Mesendoderm (in vitro differentiated cells): ENCODE data around the gene ITGAV.

ENCODE experiments used
- DNase-seq: peaks from one replicate; pipeline ENCODE4 v3.0.0; 2013
- H2AK5ac ChIP-seq: 2 replicates; pipeline ENCODE4 v1.6.1; 2013; ENCODE audit warnings: low read length, inconsistent platforms
- H2BK120ac ChIP-seq: 2 replicates; pipeline ENCODE4 v1.6.1; 2013; ENCODE audit warnings: low read depth, mild to moderate bottlenecking, low read length, moderate library complexity, mixed read lengths
- H2BK15ac ChIP-seq: replicated peaks from 2 replicates; pipeline ENCODE4 v1.6.1; 2013; ENCODE audit warnings: low read depth, mild to moderate bottlenecking, moderate library complexity
- H2BK5ac ChIP-seq: 2 replicates; pipeline ENCODE4 v1.6.1; 2013; ENCODE audit warnings: low read length, inconsistent platforms
- H3K18ac ChIP-seq: 2 replicates; pipeline ENCODE4 v1.6.1; 2013; ENCODE audit warnings: mild to moderate bottlenecking, low read length, mixed read lengths
- H3K23ac ChIP-seq: one replicate; pipeline ENCODE4 v1.6.1; 2013; ENCODE audit warnings: low read length
- H3K27ac ChIP-seq: 2 replicates; pipeline ENCODE4 v1.5.1; 2013; ENCODE audit warnings: low read depth, mild to moderate bottlenecking, inconsistent platforms, low read length, moderate library complexity
- H3K27me3 ChIP-seq: 2 replicates; pipeline ENCODE4 v1.6.1; 2013; ENCODE audit warnings: low read length, control low read depth, mild to moderate bottlenecking, inconsistent platforms; ENCODE audit not compliant: insufficient read depth, poor library complexity
- H3K36me3 ChIP-seq: 2 replicates; pipeline ENCODE4 v1.6.1; 2013; ENCODE audit warnings: low read length, inconsistent platforms; ENCODE audit not compliant: control insufficient read depth, insufficient read depth
- H3K4ac ChIP-seq: one replicate; pipeline ENCODE4 v1.6.1; 2013; ENCODE audit warnings: low read depth, mild to moderate bottlenecking, low read length, moderate library complexity
- H3K4me1 ChIP-seq: 2 replicates; pipeline ENCODE4 v1.6.1; 2013; ENCODE audit warnings: low read depth, low read length, inconsistent platforms; ENCODE audit not compliant: control insufficient read depth
- H3K4me2 ChIP-seq: 2 replicates; pipeline ENCODE4 v1.6.1; 2013; ENCODE audit warnings: low read length
- H3K4me3 ChIP-seq: 2 replicates; pipeline ENCODE4 v1.5.1; 2013; ENCODE audit warnings: mild to moderate bottlenecking, low read length
- H3K56ac ChIP-seq: one replicate; pipeline ENCODE4 v1.6.1; 2013; ENCODE audit warnings: low read length
- H3K79me1 ChIP-seq: 2 replicates; pipeline ENCODE4 v1.6.1; 2013; ENCODE audit warnings: low read length, inconsistent platforms
- H3K79me2 ChIP-seq: 2 replicates; pipeline ENCODE4 v1.6.1; 2013; ENCODE audit warnings: mild to moderate bottlenecking, low read length; ENCODE audit not compliant: control insufficient read depth, insufficient read depth
- H3K9ac ChIP-seq: 2 replicates; pipeline ENCODE4 v1.6.1; 2013; ENCODE audit warnings: low read length, inconsistent platforms
- H4K5ac ChIP-seq: one replicate; pipeline ENCODE4 v1.6.1; 2013; ENCODE audit warnings: low read length
- H4K8ac ChIP-seq: one replicate; pipeline ENCODE4 v1.6.1; 2013; ENCODE audit warnings: low read depth, mild to moderate bottlenecking, control low read depth, low read length, moderate library complexity
- WGBS: extraction: QIAGEN DNeasy Blood & Tissue Kit; methylation state at CpG from one replicate; pipeline ENCODE4 v1.1.7; 2013; ENCODE audit warnings: low lambda C conversion rate, missing lambda C conversion rate; ENCODE audit not compliant: insufficient coverage; ENCODE audit errors: extremely low coverage; 5-methylcytosine and 5-hydroxymethylcytosine counted together

ITGAV gene

DNA sequence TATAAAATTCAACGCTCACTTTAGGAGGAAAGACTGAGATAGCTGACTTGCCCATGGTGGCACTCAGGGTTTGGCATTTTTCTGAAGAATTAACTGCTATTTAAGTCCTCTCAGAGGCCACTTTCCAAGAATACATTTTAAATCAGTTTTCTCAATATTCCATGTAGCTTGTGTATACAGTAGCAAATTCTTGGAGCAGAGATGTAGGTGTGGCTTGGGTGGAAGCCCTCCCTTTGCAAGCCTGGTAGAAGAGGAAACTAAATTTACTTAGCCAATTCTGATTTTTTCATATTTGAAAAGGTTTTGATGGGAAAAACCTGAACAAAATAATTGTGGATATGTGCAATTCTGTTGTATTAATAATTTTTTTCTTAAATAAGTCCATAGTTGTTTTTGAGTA, 14.0 kb upstream of the ITGAV start:
- H3K18ac ChIP-seq, result no peak overlapping the region
- no peaks in the 10 kb centered on the region for H3K79me2 ChIP-seq
- no peak for DNase-seq
- H3K36me3 ChIP-seq, result no peaks in the 10 kb centered on the region
- no peak overlapping the region for H3K56ac ChIP-seq
- no peak overlapping the region for H2BK5ac ChIP-seq
- no peak overlapping the region for H3K4ac ChIP-seq
- no peak overlapping the region for H3K23ac ChIP-seq
- H4K5ac ChIP-seq, result no peak overlapping the region
- H2BK15ac ChIP-seq, result no peak overlapping the region
- H3K4me2 ChIP-seq, result no peak overlapping the region
- no peaks in the 10 kb centered on the region for H3K27me3 ChIP-seq
- H3K9ac ChIP-seq, result no peak overlapping the region
- H3K4me3 ChIP-seq, result no peak overlapping the region
- H3K27ac ChIP-seq, result no peak overlapping the region
- H4K8ac ChIP-seq, result no peak overlapping the region
- 100% methylated on average over 1 of the region's 1 CpG for WGBS
- no peak overlapping the region for H2AK5ac ChIP-seq
- H2BK120ac ChIP-seq, result peak overlapping the region; percentile 82
- no peaks in the 10 kb centered on the region for H3K79me1 ChIP-seq
- H3K4me1 ChIP-seq, result no peaks in the 10 kb centered on the region

DNA sequence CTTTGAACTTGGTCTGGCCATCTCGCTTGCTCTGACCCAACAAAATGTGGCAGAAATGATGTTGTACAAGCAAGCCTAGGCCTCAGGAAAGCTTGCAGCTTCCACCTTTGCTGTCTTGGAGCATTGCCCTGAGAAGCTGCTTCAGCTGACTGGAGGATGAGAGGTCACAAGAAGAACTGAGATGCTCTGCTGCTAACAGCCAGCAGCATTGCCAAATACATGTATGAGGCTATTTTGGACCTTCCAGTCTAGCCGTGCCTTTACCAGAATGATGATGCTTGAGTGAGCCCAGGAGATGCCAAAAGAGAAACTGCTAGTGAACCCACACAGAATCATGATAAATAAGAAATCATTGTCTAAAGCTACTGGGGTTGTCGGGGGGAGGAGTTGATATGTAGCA, 13.2 kb upstream of the ITGAV start:
- H3K18ac ChIP-seq, result no peak overlapping the region
- no peak overlapping the region for H3K4me3 ChIP-seq
- H3K4ac ChIP-seq, result no peak overlapping the region
- no CpG with 5 or more reads among the region's 3 CpGs for WGBS
- no peak overlapping the region for H3K27ac ChIP-seq
- H2AK5ac ChIP-seq, result no peak overlapping the region
- H3K27me3 ChIP-seq, result no peaks in the 10 kb centered on the region
- H2BK120ac ChIP-seq, result no peak overlapping the region
- H3K23ac ChIP-seq, result no peak overlapping the region
- H4K5ac ChIP-seq, result no peak overlapping the region
- no peak overlapping the region for H2BK5ac ChIP-seq
- H3K9ac ChIP-seq, result no peak overlapping the region
- no peak overlapping the region for H2BK15ac ChIP-seq
- H3K4me2 ChIP-seq, result no peak overlapping the region
- no peaks in the 10 kb centered on the region for H3K36me3 ChIP-seq
- H3K4me1 ChIP-seq, result no peaks in the 10 kb centered on the region
- no peaks in the 10 kb centered on the region for H3K79me1 ChIP-seq
- no peak overlapping the region for H4K8ac ChIP-seq
- H3K56ac ChIP-seq, result no peak overlapping the region
- H3K79me2 ChIP-seq, result no peaks in the 10 kb centered on the region
- DNase-seq, result no peak

DNA sequence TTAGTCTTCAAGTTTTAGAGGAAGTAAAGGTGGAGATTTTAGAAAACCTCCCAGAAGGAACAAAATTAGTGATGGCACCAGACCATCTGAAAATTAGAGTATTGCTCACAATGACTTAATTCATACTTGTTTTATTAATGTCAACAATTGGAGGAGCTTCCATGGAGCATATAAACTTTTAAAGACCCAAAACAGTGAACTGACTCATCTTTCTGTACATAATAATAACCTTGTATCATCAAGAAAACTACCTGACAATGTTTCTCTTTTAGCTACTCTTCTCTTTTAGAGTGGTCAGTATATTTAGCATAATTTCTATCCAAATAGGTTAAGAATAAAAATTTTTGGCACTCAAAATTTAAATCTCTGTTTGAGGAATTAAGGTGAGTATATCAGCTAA, 7.2 kb upstream of the ITGAV start:
- Histone ChIP-seq H3K18ac (no peak overlapping the region), H3K79me1 (no peaks in the 10 kb centered on the region), H3K9ac (no peak overlapping the region)

GRCh38 chr2:186584053-186584452, 5.8 kb upstream of the ITGAV start:
- Histone ChIP-seq H2AK5ac (no peak overlapping the region), H4K5ac (no peak overlapping the region), H4K8ac (no peak overlapping the region), H3K18ac (no peak overlapping the region), H3K4me2 (no peak overlapping the region), H3K4ac (no peak overlapping the region), H2BK15ac (no peak overlapping the region), H2BK120ac (no peak overlapping the region), H3K27me3 (no peaks in the 10 kb centered on the region), H3K79me1 (no peaks in the 10 kb centered on the region), H3K27ac (no peak overlapping the region), H3K4me1 (no peaks in the 10 kb centered on the region), H3K23ac (no peak overlapping the region), H3K9ac (no peak overlapping the region), H3K56ac (no peak overlapping the region), H3K79me2 (no peaks in the 10 kb centered on the region), H3K4me3 (no peak overlapping the region), H3K36me3 (no peaks in the 10 kb centered on the region), H2BK5ac (no peak overlapping the region)
- no CpG with 5 or more reads among the region's 1 CpG for WGBS
- no peak for DNase-seq

More for the DNA sequence above, 7.2 kb upstream of the ITGAV start:
- H2AK5ac ChIP-seq, result no peak overlapping the region
- no peak overlapping the region for H4K5ac ChIP-seq
- no peak overlapping the region for H3K4ac ChIP-seq
- no peak overlapping the region for H2BK120ac ChIP-seq
- H2BK5ac ChIP-seq, result no peak overlapping the region
- H3K27me3 ChIP-seq, result no peaks in the 10 kb centered on the region
- H2BK15ac ChIP-seq, result no peak overlapping the region
- no peak overlapping the region for H4K8ac ChIP-seq
- no peak overlapping the region for H3K23ac ChIP-seq
- DNase-seq, result no peak
- no peak overlapping the region for H3K27ac ChIP-seq
- H3K79me2 ChIP-seq, result no peaks in the 10 kb centered on the region
- H3K36me3 ChIP-seq, result no peaks in the 10 kb centered on the region
- H3K56ac ChIP-seq, result no peak overlapping the region
- H3K4me1 ChIP-seq, result no peaks in the 10 kb centered on the region
- no peak overlapping the region for H3K4me2 ChIP-seq
- H3K4me3 ChIP-seq, result no peak overlapping the region

- Histone ChIP-seq H3K9ac (no peak overlapping the region), H3K4me3 (no peak overlapping the region)
- WGBS, result no CpG with 5 or more reads among the region's 9 CpGs
Observed at GRCh38 chr2:186588421-186588820, 1.4 kb upstream of the ITGAV start.

DNA sequence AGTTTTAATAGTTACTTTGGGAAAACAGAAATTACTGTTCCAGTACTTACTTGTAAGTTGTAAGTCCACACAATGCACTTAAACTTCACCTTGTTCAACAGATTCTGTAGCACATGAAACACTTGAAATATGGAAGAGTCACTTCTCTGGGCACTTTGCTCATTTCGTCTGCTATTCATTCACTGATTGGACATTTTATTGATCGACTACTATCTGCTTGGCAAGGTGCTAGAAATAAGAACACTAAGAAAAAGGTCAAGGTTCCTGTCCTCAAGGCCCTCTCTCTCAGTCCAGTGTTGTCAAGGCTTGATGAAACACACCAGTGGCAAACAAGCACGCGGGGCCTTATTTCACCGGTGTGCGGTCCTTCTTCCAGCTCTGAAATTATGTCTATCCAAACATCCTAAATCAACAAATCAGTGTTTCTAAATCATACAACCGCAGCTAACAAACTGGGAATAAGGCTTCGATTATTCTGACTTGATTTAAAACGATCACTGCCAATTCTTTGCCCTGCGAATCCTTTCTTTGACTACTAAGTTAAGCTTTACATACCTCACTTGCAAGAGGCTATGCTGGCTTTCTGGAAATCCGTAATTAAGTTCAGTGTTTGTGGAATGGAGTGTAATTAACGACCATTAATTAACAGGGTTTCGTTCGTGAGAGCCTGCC, 780 bp upstream of the ITGAV start:
- no peak for DNase-seq
- WGBS, result no CpG with 5 or more reads among the region's 14 CpGs
- H3K27me3 ChIP-seq, result no peaks in the 10 kb centered on the region

More at GRCh38 chr2:186588421-186588820, 1.4 kb upstream of the ITGAV start:
- Histone ChIP-seq H2AK5ac (no peak overlapping the region), H2BK120ac (no peak overlapping the region), H4K5ac (no peak overlapping the region), H3K4ac (peak overlapping the region; percentile 73), H3K36me3 (no peaks in the 10 kb centered on the region), H3K56ac (peak overlapping the region; percentile 19), H2BK15ac (no peak overlapping the region), H4K8ac (no peak overlapping the region), H3K79me1 (no peaks in the 10 kb centered on the region), H3K27me3 (no peaks in the 10 kb centered on the region), H3K4me1 (no peaks in the 10 kb centered on the region), H3K79me2 (peaks cover 22% of the 10 kb centered on the region), H3K23ac (no peak overlapping the region), H3K27ac (no peak overlapping the region), H2BK5ac (no peak overlapping the region), H3K18ac (no peak overlapping the region), H3K4me2 (no peak overlapping the region)
- no peak for DNase-seq

More for the DNA sequence above, 780 bp upstream of the ITGAV start:
- Histone ChIP-seq H3K4me2 (peak overlapping the region; percentile 27), H2BK15ac (no peak overlapping the region), H4K8ac (no peak overlapping the region), H3K79me1 (no peaks in the 10 kb centered on the region), H3K79me2 (peaks cover 26% of the 10 kb centered on the region), H3K4ac (no peak overlapping the region), H2BK5ac (no peak overlapping the region), H3K23ac (no peak overlapping the region), H2BK120ac (no peak overlapping the region), H3K4me3 (peak overlapping the region; percentile 88), H3K4me1 (peaks cover 2% of the 10 kb centered on the region), H3K56ac (peak overlapping the region; percentile 96), H2AK5ac (no peak overlapping the region), H3K27ac (peak overlapping the region; percentile 97), H3K36me3 (no peaks in the 10 kb centered on the region), H3K18ac (peak overlapping the region; percentile 54), H3K9ac (peak overlapping the region; percentile 93), H4K5ac (no peak overlapping the region)
